Ishikawa (cell line): ENCODE measurements around the gene OBP2B.

Source experiments
- CEBPB ChIP-seq: IDR thresholded peaks from 2 replicates; pipeline ENCODE4 v1.6.1; 2012
- CREB1 ChIP-seq: IDR thresholded peaks from 2 replicates; pipeline ENCODE4 v1.6.1; 2012; ENCODE audit warnings: low read depth
- EGR1 ChIP-seq: IDR thresholded peaks from 2 replicates; pipeline ENCODE4 v1.6.1; 2012
- EP300 ChIP-seq: IDR thresholded peaks from 2 replicates; pipeline ENCODE4 v1.6.1; 2012; ENCODE audit warnings: borderline replicate concordance
- FOXM1 ChIP-seq: IDR thresholded peaks from 2 replicates; pipeline ENCODE4 v1.6.1; 2012; ENCODE audit warnings: low read depth, borderline replicate concordance
- MAX ChIP-seq: IDR thresholded peaks from 2 replicates; pipeline ENCODE4 v1.6.1; 2012
- NFIC ChIP-seq: IDR thresholded peaks from 2 replicates; pipeline ENCODE4 v1.6.1; 2012
- RAD21 ChIP-seq: IDR thresholded peaks from 2 replicates; pipeline ENCODE4 v1.6.1; 2012; ENCODE audit warnings: low read depth
- REST ChIP-seq: IDR thresholded peaks from 2 replicates; pipeline ENCODE4 v1.6.1; 2012; ENCODE audit warnings: low read depth, mild to moderate bottlenecking
- TAF1 ChIP-seq: IDR thresholded peaks from 2 replicates; pipeline ENCODE4 v1.6.1; 2012; ENCODE audit warnings: low read depth, mild to moderate bottlenecking
- TCF12 ChIP-seq: IDR thresholded peaks from 2 replicates; pipeline ENCODE4 v1.6.1; 2012; ENCODE audit warnings: low read depth
- TEAD4 ChIP-seq: IDR thresholded peaks from 2 replicates; pipeline ENCODE4 v1.6.1; 2012
- USF1 ChIP-seq: IDR thresholded peaks from 2 replicates; pipeline ENCODE4 v1.6.1; 2012
- YY1 ChIP-seq: IDR thresholded peaks from 2 replicates; pipeline ENCODE4 v1.6.1; 2012; ENCODE audit warnings: low read depth
- ZBTB7A ChIP-seq: IDR thresholded peaks from 2 replicates; pipeline ENCODE4 v1.6.1; 2012; ENCODE audit warnings: low read depth

OBP2B gene

DNA sequence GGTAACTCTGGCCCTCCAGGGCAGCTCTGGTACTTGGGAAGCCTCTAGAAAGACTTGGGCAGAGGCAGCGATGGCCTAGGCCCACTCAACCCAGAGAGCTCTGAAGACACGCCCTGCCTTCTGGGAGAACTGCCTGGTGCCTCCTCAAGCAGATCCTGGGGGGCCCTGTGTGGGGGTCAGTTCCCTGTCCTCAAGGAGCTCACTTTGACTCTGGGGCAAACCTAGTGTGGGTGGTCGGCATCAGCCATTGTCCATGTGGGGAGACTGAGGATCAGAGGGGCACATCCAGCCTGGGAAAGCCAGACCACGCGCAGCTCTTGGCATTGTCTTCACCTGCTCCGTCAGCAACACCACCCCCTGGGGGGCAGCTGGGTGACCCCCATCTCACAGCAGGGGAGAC is 37.9 kb upstream of the OBP2B start:
- no peak for TF ChIP-seq RAD21
- no peak for TF ChIP-seq CREB1
- no peak for TF ChIP-seq TEAD4
- TF ChIP-seq TCF12, result no peak
- TF ChIP-seq CEBPB, result no peak

- no peak for TF ChIP-seq FOXM1
- TF ChIP-seq TCF12, result no peak
- no peak for TF ChIP-seq CEBPB
- TF ChIP-seq MAX, result no peak
These were observed 37.5 kb upstream of the OBP2B start for GRCh38 chr9:133246562-133246961.

DNA sequence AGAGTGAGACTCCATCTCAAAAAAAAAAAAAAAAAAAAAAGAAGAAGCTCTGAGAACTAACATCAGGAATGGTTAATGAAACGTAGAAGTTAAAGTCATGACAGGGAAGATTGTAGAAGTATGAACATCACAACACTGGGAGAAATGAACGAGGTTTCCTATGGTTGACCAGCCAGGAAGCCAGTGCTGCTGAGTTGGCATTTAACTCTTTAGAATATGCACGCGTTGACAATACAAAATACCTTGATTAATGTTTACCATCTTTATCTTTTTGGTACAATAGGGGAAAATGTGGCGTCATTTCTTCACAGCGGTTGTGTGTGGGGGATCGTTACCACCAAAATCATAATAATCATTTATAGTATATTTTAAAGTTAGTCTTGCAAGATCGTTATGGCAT is 33.9 kb upstream of the OBP2B start:
- TF ChIP-seq TAF1, result no peak
- TF ChIP-seq CEBPB, result no peak
- no peak for TF ChIP-seq EP300
- TF ChIP-seq TEAD4, result no peak
- TF ChIP-seq FOXM1, result no peak

GRCh38 chr9:133242241-133242640 is 33.2 kb upstream of the OBP2B start:
- TF ChIP-seq EGR1 (no peak), CEBPB (no peak)

DNA sequence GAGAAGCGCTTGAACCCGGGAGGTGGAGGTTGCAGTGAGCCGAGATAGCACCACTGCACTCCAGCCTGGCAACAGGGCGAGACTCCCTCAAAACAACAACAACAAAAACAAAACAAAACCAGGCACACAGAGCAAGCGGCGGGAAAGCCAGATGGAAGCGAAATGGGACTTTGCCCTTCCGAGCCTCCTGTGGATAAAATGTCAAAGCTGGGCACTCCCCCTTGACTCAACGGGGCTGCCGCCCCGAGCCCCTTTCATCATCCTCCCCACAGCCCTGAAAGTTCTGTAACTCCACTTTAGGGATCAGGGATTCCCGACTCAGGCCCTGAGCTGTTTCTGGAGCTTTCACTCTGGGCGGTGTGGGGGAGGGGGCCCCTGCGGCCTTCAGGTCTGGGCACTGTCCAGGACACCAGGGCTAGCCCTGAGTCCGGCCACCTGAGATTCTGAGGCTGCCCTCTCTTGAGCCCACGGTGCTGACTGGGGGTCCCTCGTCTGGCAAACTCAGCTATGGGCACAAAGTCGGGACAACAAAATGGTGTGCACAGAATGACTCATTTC is 30.6 kb upstream of the OBP2B start:
- TF ChIP-seq YY1, result no peak
- no peak for TF ChIP-seq TAF1
- TF ChIP-seq MAX, result no peak
- TF ChIP-seq USF1, result no peak
- no peak for TF ChIP-seq NFIC
- no peak for TF ChIP-seq RAD21
- no peak for TF ChIP-seq FOXM1
- TF ChIP-seq CEBPB, result no peak
- no peak for TF ChIP-seq REST
- no peak for TF ChIP-seq ZBTB7A
- TF ChIP-seq TCF12, result no peak
- no peak for TF ChIP-seq TEAD4
- no peak for TF ChIP-seq EP300
- no peak for TF ChIP-seq EGR1
- TF ChIP-seq CREB1, result no peak

GRCh38 chr9:133238851-133239532 is 29.9 kb upstream of the OBP2B start:
- peak; percentile 44 for TF ChIP-seq RAD21
- TF ChIP-seq EGR1, result no peak
- 0 out of 2 replicates have a peak, but pooled peaks have one; percentile 25 for TF ChIP-seq TEAD4

- TF ChIP-seq MAX, result no peak
- no peak for TF ChIP-seq TEAD4
These were observed 29.3 kb upstream of the OBP2B start for GRCh38 chr9:133238272-133238850.

GRCh38 chr9:133237035-133237731 is 28.1 kb upstream of the OBP2B start:
- TF ChIP-seq EGR1 (no peak), FOXM1 (no peak), CREB1 (no peak), YY1 (no peak), ZBTB7A (no peak), REST (no peak), TCF12 (no peak), TAF1 (no peak), NFIC (no peak)
